Measurements from ENCODE around the gene RCVRN.

DNA sequence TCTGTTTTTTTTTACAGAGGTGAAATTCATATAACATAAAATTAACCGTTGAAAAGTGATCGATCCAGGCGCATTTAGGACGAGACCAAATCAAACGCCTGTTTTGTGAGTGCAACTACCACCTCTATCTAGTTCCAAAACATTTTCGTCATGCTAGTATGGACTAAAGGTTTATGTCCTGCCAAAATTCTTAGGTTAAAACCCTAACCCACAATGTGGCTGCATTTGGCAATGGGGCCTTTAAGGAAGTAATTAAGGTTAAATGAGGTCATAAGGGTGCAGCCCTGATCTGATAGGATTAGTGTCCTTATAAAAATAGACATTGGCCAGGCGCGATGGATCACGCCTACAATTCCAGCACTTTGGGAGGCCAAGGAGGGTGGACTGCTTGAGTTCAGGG is 32.8 kb upstream of the RCVRN start:
- TF ChIP-seq, protein P1, sequence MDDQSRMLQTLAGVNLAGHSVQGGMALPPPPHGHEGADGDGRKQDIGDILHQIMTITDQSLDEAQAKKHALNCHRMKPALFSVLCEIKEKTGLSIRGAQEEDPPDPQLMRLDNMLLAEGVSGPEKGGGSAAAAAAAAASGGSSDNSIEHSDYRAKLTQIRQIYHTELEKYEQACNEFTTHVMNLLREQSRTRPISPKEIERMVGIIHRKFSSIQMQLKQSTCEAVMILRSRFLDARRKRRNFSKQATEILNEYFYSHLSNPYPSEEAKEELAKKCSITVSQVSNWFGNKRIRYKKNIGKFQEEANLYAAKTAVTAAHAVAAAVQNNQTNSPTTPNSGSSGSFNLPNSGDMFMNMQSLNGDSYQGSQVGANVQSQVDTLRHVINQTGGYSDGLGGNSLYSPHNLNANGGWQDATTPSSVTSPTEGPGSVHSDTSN (IDR thresholded peaks at IDR 0.05), result no peak
- TF ChIP-seq, protein P2, sequence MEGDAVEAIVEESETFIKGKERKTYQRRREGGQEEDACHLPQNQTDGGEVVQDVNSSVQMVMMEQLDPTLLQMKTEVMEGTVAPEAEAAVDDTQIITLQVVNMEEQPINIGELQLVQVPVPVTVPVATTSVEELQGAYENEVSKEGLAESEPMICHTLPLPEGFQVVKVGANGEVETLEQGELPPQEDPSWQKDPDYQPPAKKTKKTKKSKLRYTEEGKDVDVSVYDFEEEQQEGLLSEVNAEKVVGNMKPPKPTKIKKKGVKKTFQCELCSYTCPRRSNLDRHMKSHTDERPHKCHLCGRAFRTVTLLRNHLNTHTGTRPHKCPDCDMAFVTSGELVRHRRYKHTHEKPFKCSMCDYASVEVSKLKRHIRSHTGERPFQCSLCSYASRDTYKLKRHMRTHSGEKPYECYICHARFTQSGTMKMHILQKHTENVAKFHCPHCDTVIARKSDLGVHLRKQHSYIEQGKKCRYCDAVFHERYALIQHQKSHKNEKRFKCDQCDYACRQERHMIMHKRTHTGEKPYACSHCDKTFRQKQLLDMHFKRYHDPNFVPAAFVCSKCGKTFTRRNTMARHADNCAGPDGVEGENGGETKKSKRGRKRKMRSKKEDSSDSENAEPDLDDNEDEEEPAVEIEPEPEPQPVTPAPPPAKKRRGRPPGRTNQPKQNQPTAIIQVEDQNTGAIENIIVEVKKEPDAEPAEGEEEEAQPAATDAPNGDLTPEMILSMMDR (IDR thresholded peaks at IDR 0.05), result no peak
- TF ChIP-seq POLR2AphosphoS5 (IDR thresholded peaks at IDR 0.05; ENCODE audit: low read depth, low read length) (no peak), GATA2 (CRISPR knock-in tag; IDR thresholded peaks at IDR 0.05) (no peak)
